HepG2 (cell line): ENCODE measurements around the gene ATP8B2. TPM values are rescaled to one million over a fixed set of nuclear protein-coding genes. Genes with fewer than 3 reads are reported as not detected.

Source experiments
- ARHGAP35 ChIP-seq: sonication (generic); formaldehyde crosslinking; IDR thresholded peaks from 2 replicates; pipeline ENCODE4 v1.9.0; 2022; ENCODE audit warnings: mild to moderate bottlenecking, inconsistent platforms, moderate library complexity, missing genetic modification reagents, borderline replicate concordance
- ARID3A ChIP-seq: IDR thresholded peaks from 2 replicates; pipeline ENCODE4 v1.6.1; 2012; ENCODE audit warnings: low read depth, low read length, improper control_type of control experiment
- ATAD3A ChIP-seq: sonication (generic); formaldehyde crosslinking; IDR thresholded peaks from 2 replicates; pipeline ENCODE4 v1.4.0; 2020; ENCODE audit warnings: missing genetic modification reagents
- HOXA3 ChIP-seq: sonication (generic); formaldehyde crosslinking; IDR thresholded peaks from 2 replicates; pipeline ENCODE4 v1.5.0; 2020; ENCODE audit warnings: missing genetic modification reagents
- MLLT10 ChIP-seq: sonication (generic); formaldehyde crosslinking; IDR thresholded peaks from 2 replicates; pipeline ENCODE4 v1.4.0; 2020; ENCODE audit warnings: missing genetic modification reagents
- NCOA1 ChIP-seq: sonication (generic); formaldehyde crosslinking; IDR thresholded peaks from 2 replicates; pipeline ENCODE4 v1.9.0; 2021; ENCODE audit warnings: missing genetic modification reagents
- PHF8 ChIP-seq: sonication (generic); formaldehyde crosslinking; IDR thresholded peaks from 2 replicates; pipeline ENCODE4 v1.5.0; 2020; ENCODE audit warnings: missing genetic modification reagents
- PLRG1 ChIP-seq: fragments of 450-650 bp; conservative IDR thresholded peaks from 2 replicates; pipeline ENCODE4 v1.6.1; 2016
- SOX6 ChIP-seq, 2 experiments: fragments of 450-650 bp in 1 of 2; sonication (generic) in 1 of 2; formaldehyde crosslinking in 1 of 2; IDR thresholded peaks; 2 replicates each; pipeline versions ENCODE4 v1.4.0 to v1.6.1; 2017 to 2020; ENCODE audit warnings: antibody characterized with exemption in 1 of 2, mild to moderate bottlenecking in 1 of 2, missing genetic modification reagents in 1 of 2
- TAF15 ChIP-seq: fragments of 200-400 bp; formaldehyde crosslinking; IDR thresholded peaks from one replicate; pipeline ENCODE4 v1.6.1; 2018; ENCODE audit warnings: mild to moderate bottlenecking, low read depth, low read length; ENCODE audit not compliant: poor library complexity, severe bottlenecking
- ZBTB14 ChIP-seq: sonication (generic); formaldehyde crosslinking; IDR thresholded peaks from 2 replicates; pipeline ENCODE4 v1.4.0; 2020; ENCODE audit warnings: missing genetic modification reagents
- ZNF549 ChIP-seq: sonication (generic); formaldehyde crosslinking; IDR thresholded peaks from 2 replicates; pipeline ENCODE4 v1.5.0; 2020; ENCODE audit warnings: missing genetic modification reagents
- ZNF576 ChIP-seq: sonication (generic); formaldehyde crosslinking; IDR thresholded peaks from 2 replicates; pipeline ENCODE4 v1.4.0; 2020; ENCODE audit warnings: mild to moderate bottlenecking, missing genetic modification reagents
- ZNF646 ChIP-seq: sonication (generic); formaldehyde crosslinking; IDR thresholded peaks from 2 replicates; pipeline ENCODE4 v1.9.0; 2021; ENCODE audit warnings: mild to moderate bottlenecking, missing genetic modification reagents
- ZXDC ChIP-seq: sonication (generic); formaldehyde crosslinking; IDR thresholded peaks from 2 replicates; pipeline ENCODE4 v1.5.0; 2020; ENCODE audit warnings: mild to moderate bottlenecking, missing genetic modification reagents
- ZZZ3 ChIP-seq: sonication (generic); formaldehyde crosslinking; IDR thresholded peaks from 2 replicates; pipeline ENCODE4 v1.4.0; 2020; ENCODE audit warnings: missing genetic modification reagents, mild to moderate bottlenecking, borderline replicate concordance
- polyA plus RNA-seq, 8 experiments: library from polyadenylated mRNA; depleted of rRNA in 3 of 8; stranded (reverse) in 7 of 8; unstranded in 1 of 8; fragments of >200 nt; fragmentation: Illumina TruSeq in 4 of 8; extraction: Trizol in 4 of 8; gene quantifications; 2 replicates each; pipeline versions ENCODE4 v1.2.1 to v1.2.3, GENCODE V29; 2011 to 2016; ENCODE audit warnings: low read depth in 4 of 8, missing spikeins in 1 of 8, mixed read lengths in 1 of 8; ENCODE audit not compliant: insufficient read depth in 1 of 8
- total RNA-seq, 5 experiments: library from RNA; depleted of rRNA; stranded (reverse); fragments of >200 nt; fragmentation: Illumina TruSeq; extraction: Trizol; gene quantifications; 2 replicates each; pipeline ENCODE4 v1.2.3, GENCODE V29; 2016; ENCODE audit warnings: low read depth in 1 of 5

ATP8B2 gene
- total and polyA plus RNA-seq, 2 of the 13 experiments (the other 11 are each of a cell fraction or from before 2014, with no cell fraction given): 20.4 to 39.3 TPM

- TF ChIP-seq ZNF646 (no peak), ARHGAP35 (CRISPR knock-in tag) (no peak), ZXDC (no peak), HOXA3 (CRISPR knock-in tag) (peak; percentile 69; the same call in 1 of the 2 replicates), ZZZ3 (no peak), NCOA1 (CRISPR knock-in tag) (no peak), ZNF549 (CRISPR knock-in tag) (no peak), TAF15 (no peak), ATAD3A (CRISPR knock-in tag) (no peak), ZNF576 (no peak), PHF8 (CRISPR knock-in tag) (no peak; the same call in 1 of the 2 replicates), PLRG1 (no peak), ZBTB14 (no peak), MLLT10 (no peak), ARID3A (no peak), SOX6 (IDR thresholded peaks at IDR 0.05) (no peak), SOX6 (CRISPR knock-in tag; IDR thresholded peaks at IDR 0.05) (peak; percentile 90)
These were observed 9.0 kb downstream of the ATP8B2 start (continued) for GRCh38 chr1:154334079-154335024.
